ENCODE data around the gene FAM222A. TPM values are rescaled to one million over a fixed set of nuclear protein-coding genes. Genes with fewer than 3 reads are reported as not detected.

FAM222A gene
- total and polyA plus RNA-seq, 2 of the 4 experiments (the other 2 are of a cell fraction): under 0.01 to 0.32 TPM

DNA sequence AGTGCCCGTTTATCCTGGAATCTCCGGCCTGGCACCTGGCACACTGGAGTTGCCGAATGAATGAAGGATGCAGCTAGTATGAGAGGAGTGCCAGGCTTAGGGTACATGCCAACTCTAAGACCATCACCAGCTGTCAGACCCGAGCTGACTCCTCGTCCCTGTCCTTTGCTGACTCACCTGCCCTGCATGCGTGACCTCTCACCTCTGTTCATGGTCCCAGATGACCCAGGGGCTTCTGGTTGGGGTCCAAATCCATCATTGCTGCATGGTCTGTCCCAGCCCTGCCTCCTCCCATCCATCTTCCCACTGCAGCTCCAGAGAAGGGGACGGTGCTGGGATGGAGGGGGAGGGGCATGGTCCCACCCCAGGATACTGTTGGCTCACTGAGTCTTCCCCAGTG lies 9.9 kb upstream of the FAM222A start:
- Histone ChIP-seq H4K20me1 (ENCODE audit: insufficient read depth, low read length) (no peaks in the 10 kb centered on the region), H3K79me1 (ENCODE audit: low read depth in 1 of 2, low read length in 2 of 2) (no peaks in the 10 kb centered on the region), H3K4me2 (ENCODE audit: low read depth, low read length) (no peak overlapping the region), H3K27ac (ENCODE audit: insufficient read depth, low read length) (no peak overlapping the region), H2AK9ac (replicated peaks; ENCODE audit: low read depth, low read length, poor library complexity) (no peak overlapping the region), H2BK120ac (ENCODE audit: low read depth, low read length) (no peak overlapping the region), H3K56ac (ENCODE audit: extremely low read depth, insufficient read depth, low read length) (no peak overlapping the region), H3K9ac (ENCODE audit: low read depth, low read length) (no peak overlapping the region), H2AK5ac (ENCODE audit: low read depth, low read length) (no peak overlapping the region), H2AFZ (replicated peaks; ENCODE audit: low read length, poor library complexity) (no peak overlapping the region), H2BK5ac (ENCODE audit: low read depth, low read length, poor library complexity, severe bottlenecking) (no peak overlapping the region), H3K9me3 (ENCODE audit: control insufficient read depth, insufficient read depth, low read length) (peaks cover 4% of the 10 kb centered on the region), H2BK15ac (ENCODE audit: low read depth, low read length) (no peak overlapping the region), H4K5ac (ENCODE audit: low read depth, low read length) (no peak overlapping the region), H3K4me3 (ENCODE audit: insufficient read depth, low read depth, low read length) (no peak overlapping the region), H3K4ac (ENCODE audit: low read depth, low read length) (no peak overlapping the region), H3K9me1 (ENCODE audit: insufficient read depth, low read length) (no peaks in the 10 kb centered on the region), H3K27me3 (ENCODE audit: control insufficient read depth, insufficient read depth, low read length) (peaks cover 36% of the 10 kb centered on the region), H2BK20ac (ENCODE audit: low read depth, low read length) (no peak overlapping the region), H3K36me3 (ENCODE audit: control insufficient read depth, insufficient read depth, low read length) (no peaks in the 10 kb centered on the region), H4K8ac (ENCODE audit: low read depth in 2 of 2, low read length in 2 of 2) (no peak overlapping the region), H3K14ac (replicated peaks; ENCODE audit: low read depth, low read length) (no peak overlapping the region), H4K91ac (ENCODE audit: insufficient read depth, low read depth, low read length) (no peak overlapping the region), H3K23ac (ENCODE audit: low read depth, low read length) (no peak overlapping the region), H3K4me1 (ENCODE audit: control insufficient read depth, insufficient read depth, low read length) (no peaks in the 10 kb centered on the region), H3K18ac (ENCODE audit: low read depth, low read length) (no peak overlapping the region)
- intact Hi-C loops (cut with micrococcal nuclease) (no loop called here), in situ Hi-C loops (cut with MboI; ENCODE audit: low sequenced_read_pairs) (no loop called here), dilution Hi-C loops (cut with HindIII; ENCODE audit: low sequenced_read_pairs, unreplicated experiment) (no loop called here)
- CTCF ChIA-PET: no interaction called here
- WGBS, 2 experiments (ENCODE audit: extremely low coverage in 2 of 2, insufficient read length in 1 of 2): 60% methylated on average over 2 of the region's 7 CpGs; no CpG with 5 or more reads in 1 of the 2 experiments
- ATAC-seq (ENCODE audit: low read depth) (no peak), DNase-seq (no peak)
- POLR2A ChIA-PET (ENCODE audit: unreplicated experiment): no interaction called here
- BruUV-seq (replicated peaks): no TSS peak
- TF ChIP-seq, protein P1, sequence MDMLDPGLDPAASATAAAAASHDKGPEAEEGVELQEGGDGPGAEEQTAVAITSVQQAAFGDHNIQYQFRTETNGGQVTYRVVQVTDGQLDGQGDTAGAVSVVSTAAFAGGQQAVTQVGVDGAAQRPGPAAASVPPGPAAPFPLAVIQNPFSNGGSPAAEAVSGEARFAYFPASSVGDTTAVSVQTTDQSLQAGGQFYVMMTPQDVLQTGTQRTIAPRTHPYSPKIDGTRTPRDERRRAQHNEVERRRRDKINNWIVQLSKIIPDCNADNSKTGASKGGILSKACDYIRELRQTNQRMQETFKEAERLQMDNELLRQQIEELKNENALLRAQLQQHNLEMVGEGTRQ (IDR thresholded peaks at IDR 0.05; ENCODE audit: low read depth, low read length): no peak
- TF ChIP-seq NFE2L2 (IDR thresholded peaks at IDR 0.05; ENCODE audit: low read depth, low read length) (no peak), MAZ (IDR thresholded peaks at IDR 0.05; ENCODE audit: borderline replicate concordance, low read depth, low read length) (no peak), RFX5 (IDR thresholded peaks at IDR 0.05; ENCODE audit: low read depth, low read length) (no peak), CHD1 (IDR thresholded peaks at IDR 0.05; ENCODE audit: low read depth, low read length) (no peak), RCOR1 (IDR thresholded peaks at IDR 0.05; ENCODE audit: insufficient replicate concordance, low read length) (no peak), CEBPB (IDR thresholded peaks at IDR 0.05; ENCODE audit: low read depth, low read length) (no peak), POLR2A (IDR thresholded peaks at IDR 0.05; ENCODE audit: low read depth, low read length) (no peak), BHLHE40 (IDR thresholded peaks at IDR 0.05; ENCODE audit: low read depth, low read length) (no peak), RAD21 (IDR thresholded peaks at IDR 0.05; ENCODE audit: low read length) (no peak), SMC3 (IDR thresholded peaks at IDR 0.05; ENCODE audit: low read depth, low read length) (no peak), MXI1 (IDR thresholded peaks at IDR 0.05; ENCODE audit: borderline replicate concordance, low read depth, low read length) (no peak), FOS (IDR thresholded peaks at IDR 0.05; ENCODE audit: low read depth, low read length) (no peak)
- TF ChIP-seq, protein P2, sequence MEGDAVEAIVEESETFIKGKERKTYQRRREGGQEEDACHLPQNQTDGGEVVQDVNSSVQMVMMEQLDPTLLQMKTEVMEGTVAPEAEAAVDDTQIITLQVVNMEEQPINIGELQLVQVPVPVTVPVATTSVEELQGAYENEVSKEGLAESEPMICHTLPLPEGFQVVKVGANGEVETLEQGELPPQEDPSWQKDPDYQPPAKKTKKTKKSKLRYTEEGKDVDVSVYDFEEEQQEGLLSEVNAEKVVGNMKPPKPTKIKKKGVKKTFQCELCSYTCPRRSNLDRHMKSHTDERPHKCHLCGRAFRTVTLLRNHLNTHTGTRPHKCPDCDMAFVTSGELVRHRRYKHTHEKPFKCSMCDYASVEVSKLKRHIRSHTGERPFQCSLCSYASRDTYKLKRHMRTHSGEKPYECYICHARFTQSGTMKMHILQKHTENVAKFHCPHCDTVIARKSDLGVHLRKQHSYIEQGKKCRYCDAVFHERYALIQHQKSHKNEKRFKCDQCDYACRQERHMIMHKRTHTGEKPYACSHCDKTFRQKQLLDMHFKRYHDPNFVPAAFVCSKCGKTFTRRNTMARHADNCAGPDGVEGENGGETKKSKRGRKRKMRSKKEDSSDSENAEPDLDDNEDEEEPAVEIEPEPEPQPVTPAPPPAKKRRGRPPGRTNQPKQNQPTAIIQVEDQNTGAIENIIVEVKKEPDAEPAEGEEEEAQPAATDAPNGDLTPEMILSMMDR (conservative IDR thresholded peaks at IDR 0.05; ENCODE audit: low read depth, low read length): no peak
- TF ChIP-seq, protein P3, sequence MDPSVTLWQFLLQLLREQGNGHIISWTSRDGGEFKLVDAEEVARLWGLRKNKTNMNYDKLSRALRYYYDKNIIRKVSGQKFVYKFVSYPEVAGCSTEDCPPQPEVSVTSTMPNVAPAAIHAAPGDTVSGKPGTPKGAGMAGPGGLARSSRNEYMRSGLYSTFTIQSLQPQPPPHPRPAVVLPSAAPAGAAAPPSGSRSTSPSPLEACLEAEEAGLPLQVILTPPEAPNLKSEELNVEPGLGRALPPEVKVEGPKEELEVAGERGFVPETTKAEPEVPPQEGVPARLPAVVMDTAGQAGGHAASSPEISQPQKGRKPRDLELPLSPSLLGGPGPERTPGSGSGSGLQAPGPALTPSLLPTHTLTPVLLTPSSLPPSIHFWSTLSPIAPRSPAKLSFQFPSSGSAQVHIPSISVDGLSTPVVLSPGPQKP (IDR thresholded peaks at IDR 0.05; ENCODE audit: borderline replicate concordance, low read depth, low read length): no peak
